IMR-90 (cell line): Measurements from ENCODE around the gene KRTAP10-1. TPM values are rescaled to one million over a fixed set of nuclear protein-coding genes. Genes with fewer than 3 reads are reported as not detected.

Source experiments
- ATAC-seq: fragments of 200-7000 bp; cut with Tn5 transposase; 2 replicates; pipeline ENCODE4 v1.9.1; 2020; ENCODE audit warnings: low read depth, mild to moderate bottlenecking, moderate library complexity
- BruUV-seq: library from RNA; stranded (reverse); fragments of 400-500 nt; replicated peaks from 2 replicates; lab custom pipeline; 2021; lab: Mats Ljungman, UMichigan
- CTCF ChIA-PET: fragments of 300-600 bp; formaldehyde crosslinking; extraction: SDS; loops from one replicate; lab custom pipeline; 2021; ENCODE audit warnings: antibody characterized with exemption; lab: Yijun Ruan, JAX
- POLR2A ChIA-PET: fragments of 300-600 bp; sonication (Branson Sonifier 250); formaldehyde crosslinking; loops from one replicate; lab custom pipeline; 2022; ENCODE audit warnings: antibody characterized with exemption; ENCODE audit not compliant: unreplicated experiment; lab: Charles Lee
- DNase-seq: peaks from one replicate; pipeline ENCODE4 v3.0.0; 2013
- H2AFZ ChIP-seq: replicated peaks from 2 replicates; pipeline ENCODE3; 2013; ENCODE audit warnings: low read length, mild to moderate bottlenecking; ENCODE audit not compliant: poor library complexity
- H2AK5ac ChIP-seq: 2 replicates; pipeline ENCODE4 v1.6.1; 2013; ENCODE audit warnings: low read depth, low read length, inconsistent platforms
- H2AK9ac ChIP-seq: replicated peaks from 2 replicates; pipeline ENCODE3; 2013; ENCODE audit warnings: mild to moderate bottlenecking, low read depth, low read length, moderate library complexity; ENCODE audit not compliant: poor library complexity
- H2BK120ac ChIP-seq: 2 replicates; pipeline ENCODE4 v1.6.1; 2013; ENCODE audit warnings: low read depth, low read length, inconsistent platforms
- H2BK15ac ChIP-seq: 3 replicates; pipeline ENCODE4 v1.6.1; 2013; ENCODE audit warnings: low read depth, low read length, inconsistent platforms
- H2BK20ac ChIP-seq: 2 replicates; pipeline ENCODE4 v1.6.1; 2013; ENCODE audit warnings: low read depth, mild to moderate bottlenecking, inconsistent platforms, low read length, moderate library complexity
- H2BK5ac ChIP-seq: 2 replicates; pipeline ENCODE4 v1.6.1; 2013; ENCODE audit warnings: mild to moderate bottlenecking, low read depth, low read length, inconsistent platforms; ENCODE audit not compliant: poor library complexity, severe bottlenecking
- H3K14ac ChIP-seq: replicated peaks from 2 replicates; pipeline ENCODE4 v1.6.1; 2013; ENCODE audit warnings: low read depth, low read length, inconsistent platforms
- H3K18ac ChIP-seq: 2 replicates; pipeline ENCODE4 v1.6.1; 2013; ENCODE audit warnings: low read depth, low read length, control low read depth
- H3K23ac ChIP-seq: 2 replicates; pipeline ENCODE4 v1.6.1; 2013; ENCODE audit warnings: low read depth, low read length, inconsistent platforms
- H3K27ac ChIP-seq: 2 replicates; pipeline ENCODE4 v1.5.1; 2013; ENCODE audit warnings: mild to moderate bottlenecking, control low read depth, low read length; ENCODE audit not compliant: insufficient read depth
- H3K27me3 ChIP-seq: 2 replicates; pipeline ENCODE4 v1.6.1; 2013; ENCODE audit warnings: low read length; ENCODE audit not compliant: control insufficient read depth, insufficient read depth
- H3K36me3 ChIP-seq: 2 replicates; pipeline ENCODE4 v1.6.1; 2013; ENCODE audit warnings: low read length, mixed read lengths; ENCODE audit not compliant: control insufficient read depth, insufficient read depth
- H3K4ac ChIP-seq: 2 replicates; pipeline ENCODE4 v1.6.1; 2013; ENCODE audit warnings: low read depth, low read length, inconsistent platforms
- H3K4me1 ChIP-seq: 2 replicates; pipeline ENCODE4 v1.6.1; 2013; ENCODE audit warnings: low read length, mixed read lengths; ENCODE audit not compliant: control insufficient read depth, insufficient read depth
- H3K4me2 ChIP-seq: 2 replicates; pipeline ENCODE4 v1.6.1; 2013; ENCODE audit warnings: low read depth, mild to moderate bottlenecking, control low read depth, low read length, moderate library complexity
- H3K4me3 ChIP-seq: 2 replicates; pipeline ENCODE4 v1.5.1; 2013; ENCODE audit warnings: low read depth, mild to moderate bottlenecking, control low read depth, low read length, moderate library complexity; ENCODE audit not compliant: insufficient read depth
- H3K56ac ChIP-seq: 2 replicates; pipeline ENCODE4 v1.6.1; 2013; ENCODE audit warnings: low read length, inconsistent platforms; ENCODE audit not compliant: insufficient read depth; ENCODE audit errors: extremely low read depth
- H3K79me1 ChIP-seq, 2 experiments: 2 replicates each; pipeline ENCODE4 v1.6.1; 2013; ENCODE audit warnings: low read length in 2 of 2, inconsistent platforms in 1 of 2, low read depth in 1 of 2
- H3K9ac ChIP-seq: 2 replicates; pipeline ENCODE4 v1.6.1; 2013; ENCODE audit warnings: low read depth, low read length, control low read depth
- H3K9me1 ChIP-seq: 2 replicates; pipeline ENCODE4 v1.6.1; 2013; ENCODE audit warnings: low read length, inconsistent platforms; ENCODE audit not compliant: insufficient read depth
- H3K9me3 ChIP-seq: 2 replicates; pipeline ENCODE4 v1.6.1; 2013; ENCODE audit warnings: low read length; ENCODE audit not compliant: control insufficient read depth, insufficient read depth
- H4K20me1 ChIP-seq: 2 replicates; pipeline ENCODE4 v1.6.1; 2013; ENCODE audit warnings: low read length, inconsistent platforms; ENCODE audit not compliant: insufficient read depth
- H4K5ac ChIP-seq: 2 replicates; pipeline ENCODE4 v1.6.1; 2013; ENCODE audit warnings: mild to moderate bottlenecking, low read depth, low read length, control low read depth
- H4K8ac ChIP-seq, 2 experiments: 2 replicates each; pipeline ENCODE4 v1.6.1; 2013; ENCODE audit warnings: low read depth in 2 of 2, low read length in 2 of 2, control low read depth in 1 of 2, inconsistent platforms in 1 of 2
- H4K91ac ChIP-seq: 2 replicates; pipeline ENCODE4 v1.6.1; 2013; ENCODE audit warnings: low read depth, low read length, inconsistent platforms; ENCODE audit not compliant: insufficient read depth
- BHLHE40 ChIP-seq: fragments of 150-350 bp; IDR thresholded peaks from 2 replicates; pipeline ENCODE4 v1.6.1; 2016; ENCODE audit warnings: mild to moderate bottlenecking, low read depth, low read length
- CEBPB ChIP-seq: IDR thresholded peaks from 2 replicates; pipeline ENCODE4 v1.6.1; 2012; ENCODE audit warnings: low read depth, low read length, improper control_type of control experiment
- CHD1 ChIP-seq: IDR thresholded peaks from 2 replicates; pipeline ENCODE4 v1.6.1; 2012; ENCODE audit warnings: low read depth, low read length, improper control_type of control experiment
- ELK1 ChIP-seq: fragments of 150-350 bp; IDR thresholded peaks from 2 replicates; pipeline ENCODE4 v1.6.1; 2016; ENCODE audit warnings: low read depth, mild to moderate bottlenecking, low read length, moderate library complexity, borderline replicate concordance
- FOS ChIP-seq: fragments of 150-350 bp; IDR thresholded peaks from 2 replicates; pipeline ENCODE4 v1.6.1; 2016; ENCODE audit warnings: low read depth, low read length
- MAFK ChIP-seq: IDR thresholded peaks from 2 replicates; pipeline ENCODE4 v1.6.1; 2012; ENCODE audit warnings: low read depth, low read length, improper control_type of control experiment
- MAZ ChIP-seq: IDR thresholded peaks from 2 replicates; pipeline ENCODE4 v1.6.1; 2012; ENCODE audit warnings: low read depth, mild to moderate bottlenecking, low read length, improper control_type of control experiment, moderate library complexity, borderline replicate concordance
- MXI1 ChIP-seq: IDR thresholded peaks from 2 replicates; pipeline ENCODE4 v1.6.1; 2012; ENCODE audit warnings: low read depth, mild to moderate bottlenecking, low read length, moderate library complexity, borderline replicate concordance
- NFE2L2 ChIP-seq: fragments of 150-350 bp; IDR thresholded peaks from 2 replicates; pipeline ENCODE4 v1.6.1; 2016; ENCODE audit warnings: low read depth, mild to moderate bottlenecking, low read length
- POLR2A ChIP-seq: IDR thresholded peaks from 2 replicates; pipeline ENCODE4 v1.6.1; 2012; ENCODE audit warnings: mild to moderate bottlenecking, low read depth, low read length
- RAD21 ChIP-seq: IDR thresholded peaks from 2 replicates; pipeline ENCODE4 v1.6.1; 2012; ENCODE audit warnings: low read length, improper control_type of control experiment
- RCOR1 ChIP-seq: IDR thresholded peaks from 2 replicates; pipeline ENCODE4 v1.6.1; 2012; ENCODE audit warnings: mild to moderate bottlenecking, low read length, improper control_type of control experiment; ENCODE audit not compliant: insufficient replicate concordance
- RFX5 ChIP-seq: IDR thresholded peaks from 2 replicates; pipeline ENCODE4 v1.8.0; 2012; ENCODE audit warnings: low read depth, mild to moderate bottlenecking, low read length, moderate library complexity
- SMC3 ChIP-seq: fragments of 150-350 bp; IDR thresholded peaks from 2 replicates; pipeline ENCODE4 v1.6.1; 2016; ENCODE audit warnings: low read depth, mild to moderate bottlenecking, antibody characterized with exemption, low read length, moderate library complexity
- WGBS, 2 experiments: methylation state at CpG; one replicate each; pipeline versions ENCODE4 v1.1.5 to v1.1.7; 2013; ENCODE audit warnings: missing lambda C conversion rate in 2 of 2; ENCODE audit not compliant: insufficient read length in 1 of 2; ENCODE audit errors: extremely low coverage in 2 of 2; 5-methylcytosine and 5-hydroxymethylcytosine counted together
- dilution Hi-C: fragments of 300-500 bp; cut with HindIII; formaldehyde crosslinking; loops from one replicate; pipeline ENCODE4 v1.14.3; 2018; ENCODE audit warnings: low sequenced_read_pairs; ENCODE audit not compliant: unreplicated experiment
- in situ Hi-C: fragments of 300-500 bp; cut with MboI; formaldehyde crosslinking; loops from 3 replicates; pipeline ENCODE4 v1.14.3; 2019; ENCODE audit warnings: low sequenced_read_pairs, inconsistent platforms, mixed read lengths
- intact Hi-C: fragments of 100-400 bp; cut with micrococcal nuclease; formaldehyde crosslinking; loops from 2 replicates; pipeline ENCODE4 v1.10.0; 2022
- polyA plus RNA-seq, 3 experiments: library from polyadenylated mRNA; depleted of rRNA; stranded (reverse); fragments of >200 nt; gene quantifications; 2 replicates each; pipeline ENCODE4 v1.2.3, GENCODE V29; 2012; ENCODE audit warnings: low replicate concordance in 1 of 3
- total RNA-seq: library from RNA; depleted of rRNA; stranded (reverse); fragments of >200 nt; gene quantifications from 2 replicates; pipeline ENCODE4 v1.2.3, GENCODE V29; 2012
- TF ChIP-seq, protein P1 (sequence below): fragments of 150-350 bp; IDR thresholded peaks from 2 replicates; pipeline ENCODE4 v1.6.1; 2017; ENCODE audit warnings: mild to moderate bottlenecking, antibody characterized with exemption, low read length, low read depth
- TF ChIP-seq, protein P2 (sequence below): conservative IDR thresholded peaks from 2 replicates; pipeline ENCODE4 v1.5.1; 2012; ENCODE audit warnings: mild to moderate bottlenecking, low read depth, low read length, improper control_type of control experiment

KRTAP10-1 gene
- total and polyA plus RNA-seq, 2 of the 4 experiments (the other 2 are of a cell fraction): not detected

DNA sequence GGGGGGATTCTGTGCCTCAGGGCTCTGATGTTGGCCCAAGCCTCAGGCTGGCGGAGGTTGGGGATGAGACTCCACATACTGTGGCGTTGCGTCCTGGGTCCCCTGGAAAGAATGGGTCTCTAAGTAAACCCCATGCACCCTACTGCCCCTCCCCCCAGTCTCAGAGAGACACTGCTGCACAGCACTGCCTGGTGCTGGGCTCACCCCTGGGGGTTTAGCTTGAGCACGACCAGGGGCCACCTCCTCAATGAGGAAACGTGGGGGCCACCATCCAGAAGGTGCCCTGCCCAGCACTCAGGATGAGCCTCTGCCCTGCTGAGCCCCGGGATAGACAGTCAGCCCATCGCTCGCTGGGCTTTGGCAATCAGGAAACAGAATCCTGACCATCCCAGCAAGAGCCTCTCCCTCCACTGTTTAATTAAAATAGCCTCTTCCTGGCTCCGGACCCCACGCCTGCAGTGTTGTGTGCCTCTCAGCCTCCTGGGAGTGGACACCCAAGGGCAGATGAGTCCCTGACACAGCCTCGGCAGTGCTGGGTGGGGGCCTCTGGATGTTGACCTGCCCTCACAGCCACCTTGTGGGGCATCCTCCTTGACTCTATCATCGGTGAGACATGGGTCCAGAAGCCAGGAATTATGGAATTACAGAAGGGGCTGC is 30.0 kb upstream of the KRTAP10-1 start:
- Histone ChIP-seq H3K9me1 (no peaks in the 10 kb centered on the region), H3K27me3 (peaks cover 3% of the 10 kb centered on the region; the same call in 1 of the 2 replicates), H3K36me3 (no peaks in the 10 kb centered on the region), H3K4me3 (no peak overlapping the region), H2AK5ac (no peak overlapping the region), H4K20me1 (no peaks in the 10 kb centered on the region), H3K18ac (no peak overlapping the region), H2AFZ (no peak overlapping the region), H4K91ac (no peak overlapping the region), H3K79me1 (no peaks in the 10 kb centered on the region), H3K56ac (no peak overlapping the region), H2BK5ac (no peak overlapping the region), H3K9ac (no peak overlapping the region), H3K23ac (no peak overlapping the region), H3K4ac (no peak overlapping the region), H3K4me2 (no peak overlapping the region), H2AK9ac (no peak overlapping the region), H3K9me3 (peaks cover 4% of the 10 kb centered on the region), H2BK15ac (no peak overlapping the region), H2BK120ac (no peak overlapping the region), H2BK20ac (no peak overlapping the region), H4K8ac (no peak overlapping the region), H4K5ac (no peak overlapping the region), H3K27ac (no peak overlapping the region), H3K4me1 (no peaks in the 10 kb centered on the region), H3K14ac (no peak overlapping the region)
- dilution Hi-C loops (no loop called here), intact Hi-C loops (no loop called here), in situ Hi-C loops (no loop called here)
- 70% methylated on average over 5 of the region's 12 CpGs; no CpG with 5 or more reads in 1 of the 2 experiments for WGBS, 2 experiments
- ChIA-PET POLR2A (no interaction called here), CTCF (no interaction called here)
- no peak for DNase-seq
- no TSS peak for BruUV-seq
- no peak for ATAC-seq
- TF ChIP-seq MAFK (no peak), CEBPB (no peak), RCOR1 (no peak), CHD1 (no peak), MXI1 (no peak), BHLHE40 (no peak), MAZ (no peak), RAD21 (no peak), POLR2A (no peak), FOS (no peak), SMC3 (no peak), ELK1 (no peak), NFE2L2 (no peak), RFX5 (no peak)
- TF ChIP-seq, protein P1, sequence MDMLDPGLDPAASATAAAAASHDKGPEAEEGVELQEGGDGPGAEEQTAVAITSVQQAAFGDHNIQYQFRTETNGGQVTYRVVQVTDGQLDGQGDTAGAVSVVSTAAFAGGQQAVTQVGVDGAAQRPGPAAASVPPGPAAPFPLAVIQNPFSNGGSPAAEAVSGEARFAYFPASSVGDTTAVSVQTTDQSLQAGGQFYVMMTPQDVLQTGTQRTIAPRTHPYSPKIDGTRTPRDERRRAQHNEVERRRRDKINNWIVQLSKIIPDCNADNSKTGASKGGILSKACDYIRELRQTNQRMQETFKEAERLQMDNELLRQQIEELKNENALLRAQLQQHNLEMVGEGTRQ: no peak
- TF ChIP-seq, protein P2, sequence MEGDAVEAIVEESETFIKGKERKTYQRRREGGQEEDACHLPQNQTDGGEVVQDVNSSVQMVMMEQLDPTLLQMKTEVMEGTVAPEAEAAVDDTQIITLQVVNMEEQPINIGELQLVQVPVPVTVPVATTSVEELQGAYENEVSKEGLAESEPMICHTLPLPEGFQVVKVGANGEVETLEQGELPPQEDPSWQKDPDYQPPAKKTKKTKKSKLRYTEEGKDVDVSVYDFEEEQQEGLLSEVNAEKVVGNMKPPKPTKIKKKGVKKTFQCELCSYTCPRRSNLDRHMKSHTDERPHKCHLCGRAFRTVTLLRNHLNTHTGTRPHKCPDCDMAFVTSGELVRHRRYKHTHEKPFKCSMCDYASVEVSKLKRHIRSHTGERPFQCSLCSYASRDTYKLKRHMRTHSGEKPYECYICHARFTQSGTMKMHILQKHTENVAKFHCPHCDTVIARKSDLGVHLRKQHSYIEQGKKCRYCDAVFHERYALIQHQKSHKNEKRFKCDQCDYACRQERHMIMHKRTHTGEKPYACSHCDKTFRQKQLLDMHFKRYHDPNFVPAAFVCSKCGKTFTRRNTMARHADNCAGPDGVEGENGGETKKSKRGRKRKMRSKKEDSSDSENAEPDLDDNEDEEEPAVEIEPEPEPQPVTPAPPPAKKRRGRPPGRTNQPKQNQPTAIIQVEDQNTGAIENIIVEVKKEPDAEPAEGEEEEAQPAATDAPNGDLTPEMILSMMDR: no peak
